ENCODE data around the gene RERE.

DNA sequence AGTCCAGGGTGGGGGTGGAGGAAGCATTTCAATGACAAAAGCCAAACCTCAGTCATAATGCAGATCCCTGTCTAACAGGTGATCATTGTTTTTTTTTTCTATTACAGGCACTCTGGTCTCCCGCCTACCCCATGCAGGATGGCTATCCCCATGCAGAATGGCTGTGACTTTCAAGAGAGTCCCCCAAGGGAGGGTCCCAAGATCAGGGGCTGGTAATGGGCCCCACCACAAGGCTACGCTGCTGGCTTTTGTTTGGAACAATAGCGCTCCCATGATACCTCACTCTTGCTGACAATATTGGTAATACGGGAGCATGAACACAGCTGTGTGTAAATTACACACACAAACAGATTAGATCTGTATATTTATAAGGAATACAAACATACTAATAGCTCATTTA is 380.1 kb downstream of the RERE start:
- TF ChIP-seq EZH2 (IDR thresholded peaks at IDR 0.05) (no peak), MAX (IDR thresholded peaks at IDR 0.05) (no peak), JUND (IDR thresholded peaks at IDR 0.05) (no peak), SRF (IDR thresholded peaks at IDR 0.05; ENCODE audit: low read depth) (no peak), POLR2A (IDR thresholded peaks at IDR 0.05; ENCODE audit: borderline replicate concordance, extremely low read depth, insufficient read depth, insufficient read length) (no peak), POLR2AphosphoS5 (IDR thresholded peaks at IDR 0.05; ENCODE audit: low read depth, low read length) (no peak), SIN3A (IDR thresholded peaks at IDR 0.05; ENCODE audit: low read depth) (no peak), TCF7L2 (IDR thresholded peaks at IDR 0.05; ENCODE audit: borderline replicate concordance, extremely low read depth, insufficient read depth, insufficient read length) (no peak), EGR1 (IDR thresholded peaks at IDR 0.05; ENCODE audit: low read depth) (no peak), SP1 (IDR thresholded peaks at IDR 0.05; ENCODE audit: low read depth) (no peak), RAD21 (IDR thresholded peaks at IDR 0.05; ENCODE audit: low read depth) (no peak), REST (IDR thresholded peaks at IDR 0.05; ENCODE audit: low read depth) (no peak), ATF3 (IDR thresholded peaks at IDR 0.05) (no peak)
- TF ChIP-seq, protein P1, sequence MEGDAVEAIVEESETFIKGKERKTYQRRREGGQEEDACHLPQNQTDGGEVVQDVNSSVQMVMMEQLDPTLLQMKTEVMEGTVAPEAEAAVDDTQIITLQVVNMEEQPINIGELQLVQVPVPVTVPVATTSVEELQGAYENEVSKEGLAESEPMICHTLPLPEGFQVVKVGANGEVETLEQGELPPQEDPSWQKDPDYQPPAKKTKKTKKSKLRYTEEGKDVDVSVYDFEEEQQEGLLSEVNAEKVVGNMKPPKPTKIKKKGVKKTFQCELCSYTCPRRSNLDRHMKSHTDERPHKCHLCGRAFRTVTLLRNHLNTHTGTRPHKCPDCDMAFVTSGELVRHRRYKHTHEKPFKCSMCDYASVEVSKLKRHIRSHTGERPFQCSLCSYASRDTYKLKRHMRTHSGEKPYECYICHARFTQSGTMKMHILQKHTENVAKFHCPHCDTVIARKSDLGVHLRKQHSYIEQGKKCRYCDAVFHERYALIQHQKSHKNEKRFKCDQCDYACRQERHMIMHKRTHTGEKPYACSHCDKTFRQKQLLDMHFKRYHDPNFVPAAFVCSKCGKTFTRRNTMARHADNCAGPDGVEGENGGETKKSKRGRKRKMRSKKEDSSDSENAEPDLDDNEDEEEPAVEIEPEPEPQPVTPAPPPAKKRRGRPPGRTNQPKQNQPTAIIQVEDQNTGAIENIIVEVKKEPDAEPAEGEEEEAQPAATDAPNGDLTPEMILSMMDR (IDR thresholded peaks at IDR 0.05 in 2 of 3, conservative IDR thresholded peaks at IDR 0.05 in 1 of 3; ENCODE audit: borderline replicate concordance in 1 of 3, insufficient read depth in 1 of 3, low read depth in 2 of 3, low read length in 2 of 3): no peak
